ENCODE measurements around the gene PRORP. TPM values are rescaled to one million over a fixed set of nuclear protein-coding genes. Genes with fewer than 3 reads are reported as not detected.

The PRORP gene
- total RNA-seq, result 10.6 and 13.1 TPM in 2 replicates

GRCh38 chr14:35121887-35122695, at the start of gene PRORP, which contains the start of gene PPP2R3C:
PRORP (plus strand) TSS chr14:35122552; CDS start chr14:35123246, 694 bp downstream.
PPP2R3C (minus strand) TSS chr14:35121990; CDS start chr14:35121959, 31 bp downstream.

Other genes starting within 250 kb of the PRORP start
- 8.3 and 12.6 TPM in 2 replicates for gene BAZ1A, start 247.2 kb upstream of the PRORP start, total RNA-seq
- 57.4 and 78.0 TPM in 2 replicates for gene SRP54, start 139.6 kb upstream of the PRORP start, total RNA-seq
- 31.6 and 50.0 TPM in 2 replicates for gene FAM177A1, start 76.3 kb upstream of the PRORP start, total RNA-seq
- gene PPP2R3C, start 562 bp upstream of the PRORP start, total RNA-seq, result 27.2 and 33.7 TPM in 2 replicates
- 225 TPM in 2 replicates for gene PSMA6, start 169.8 kb downstream of the PRORP start, total RNA-seq